Right lobe of liver (tissue), 6 donors: ENCODE data around the gene SNX21. TPM values are rescaled to one million over a fixed set of nuclear protein-coding genes. Genes with fewer than 3 reads are reported as not detected.

Experiments
- ATAC-seq, 4 donors: fragments of 200-7000 bp; cut with Tn5 transposase; one replicate each; pipeline ENCODE4 v1.9.1; 2020; ENCODE audit warnings: mild to moderate bottlenecking in 4 of 4, moderate library complexity in 4 of 4
- DNase-seq, 3 donors: peaks; one replicate each; pipeline ENCODE4 v3.0.0-alpha.2; 2020
- H3K27ac ChIP-seq, 3 donors: fragments of 200-600 bp; one replicate each; pipeline ENCODE4 v1.8.0; 2022
- H3K27me3 ChIP-seq, 2 donors: fragments of 200-600 bp; one replicate each; pipeline ENCODE4 v1.8.0; 2022
- H3K36me3 ChIP-seq, 4 donors: fragments of 200-600 bp; sonication (generic) in 1 of 4; one replicate each; pipeline versions ENCODE4 v1.5.1 to v1.8.0; 2017 to 2022; ENCODE audit warnings: control low read depth in 1 of 4
- H3K4me1 ChIP-seq, 4 donors: fragments of 200-600 bp; sonication (generic) in 1 of 4; one replicate each; pipeline versions ENCODE4 v1.5.1 to v1.8.0; 2017 to 2022; ENCODE audit warnings: control low read depth in 1 of 4
- H3K4me3 ChIP-seq, 3 donors: fragments of 200-600 bp; one replicate each; pipeline ENCODE4 v1.8.0; 2022
- H3K9me3 ChIP-seq, 4 donors: fragments of 200-600 bp; sonication (generic) in 1 of 4; one replicate each; pipeline versions ENCODE4 v1.5.1 to v1.8.0; 2017 to 2022; ENCODE audit warnings: control low read depth in 1 of 4
- CTCF ChIP-seq, 4 donors: fragments of 200-600 bp in 3 of 4; fragments of 450-650 bp in 1 of 4; IDR thresholded peaks; one replicate each; pipeline versions ENCODE4 v1.5.1 to v1.8.0; 2016 to 2022; ENCODE audit warnings: antibody characterized with exemption in 4 of 4, mild to moderate bottlenecking in 2 of 4
- POLR2A ChIP-seq: fragments of 450-650 bp; IDR thresholded peaks from one replicate; pipeline ENCODE4 v1.6.1; 2017; ENCODE audit warnings: antibody characterized with exemption, mild to moderate bottlenecking
- WGBS: methylation state at CpG from one replicate; pipeline ENCODE4 v1.1.6; 2018; ENCODE audit warnings: low coverage, low lambda C conversion rate; ENCODE audit not compliant: insufficient coverage; ENCODE audit errors: missing lambda C conversion rate; 5-methylcytosine and 5-hydroxymethylcytosine counted together
- intact Hi-C, 2 donors: fragments of 100-400 bp; cut with DNase I; formaldehyde crosslinking; loops; one replicate each; pipeline versions ENCODE4 v1.11.2 to v1.14.1; 2022
- total RNA-seq, 6 experiments: library from RNA; depleted of rRNA in 2 of 6; stranded (reverse); fragments of >200 nt in 2 of 6; fragmentation: NEBNext Ultra II Directional in 3 of 6; extraction: Animal tissue kit (Norgen Biotek cat#: 25700) in 3 of 6; gene quantifications; one replicate each; pipeline versions ENCODE4 v1.1.0 to v1.2.4, GENCODE V29; 2016 to 2023
- donor health status: DM: no; HTN: yes; CAD: no.
- donor health status: DM: no; HTN: no; CAD: no.
- donor health status: DM: no; HTN: no; CAD: no.
- donor health status: DM: no; HTN: yes; CAD: no.
- donor health status: DM: no; HTN: yes; CAD: no.

SNX21 gene
- total RNA-seq, 6 experiments from 2014 or later = 3.4 to 21.8 (median 6.8) TPM

- TF ChIP-seq CTCF (IDR thresholded peaks at IDR 0.05) = no peak
- TF ChIP-seq POLR2A = no peak
- Histone ChIP-seq H3K27me3 (no peaks in the 10 kb centered on the region), H3K4me3 (no peak overlapping the region), H3K27ac (no peak overlapping the region), H3K36me3 (peaks cover 0 to 54% (median 29%) of the 10 kb centered on the region in 4 donors), H3K9me3 (no peaks in the 10 kb centered on the region), H3K4me1 (peaks cover 0 to 6% (median 0%) of the 10 kb centered on the region in 4 donors)
- intact Hi-C loops = loop anchor here in 1 of 2 donors (10.0 kb wide), 1 partner anchor 144 kb away; no protein-coding TSS in a partner anchor
- ATAC-seq (no peak), DNase-seq (no peak)
- WGBS = 87% methylated on average over 8 of the region's 8 CpGs
Observed at GRCh38 chr20:45810191-45810970, 23.2 kb upstream of the SNX21 start.

GRCh38 chr20:45812157-45813005 is 21.2 kb upstream of the SNX21 start, which contains the start of gene UBE2C:
TSS of gene UBE2C (plus strand) at chr20:45812644. CDS start at chr20:45812696, 52 bp downstream.
- TF ChIP-seq CTCF (IDR thresholded peaks at IDR 0.05) = no peak
- TF ChIP-seq POLR2A = no peak
- Histone ChIP-seq H3K27me3 (no peaks in the 10 kb centered on the region), H3K4me3 (peak within 1 kb of the TSS; percentile 38 to 51 (median 40)), H3K27ac (no peak within 1 kb of the TSS), H3K9me3 (no peaks in the 10 kb centered on the region), H3K4me1 (peaks cover 0 to 6% (median 0%) of the 10 kb centered on the region in 4 donors), H3K36me3 (peaks cover 0 to 35% (median 18%) of the 10 kb centered on the region in 4 donors)
- WGBS = 9% methylated on average over 25 of the region's 65 CpGs
- DNase-seq (peak; percentile 93 to 96 (median 96)), ATAC-seq (peak; percentile 98 to 99 (median 98))
- intact Hi-C loops = loop anchor here in 1 of 2 donors (10.0 kb wide), 1 partner anchor 142 kb away; no protein-coding TSS in a partner anchor

GRCh38 chr20:45813006-45813340 is 20.6 kb upstream of the SNX21 start:
- intact Hi-C loops = loop anchor here in 1 of 2 donors (10.0 kb wide), 1 partner anchor 142 kb away; no protein-coding TSS in a partner anchor
- Histone ChIP-seq H3K4me3 (peak overlapping the region in 2 of 3 donors; percentile 40 to 51), H3K27ac (no peak overlapping the region), H3K36me3 (peaks cover 0 to 30% (median 15%) of the 10 kb centered on the region in 4 donors), H3K4me1 (peaks cover 0 to 6% (median 0%) of the 10 kb centered on the region in 4 donors), H3K27me3 (no peaks in the 10 kb centered on the region), H3K9me3 (no peaks in the 10 kb centered on the region)
- TF ChIP-seq POLR2A (no peak), CTCF (IDR thresholded peaks at IDR 0.05) (no peak)
- no peak for DNase-seq
- ATAC-seq = no peak
- WGBS = 9% methylated on average over 8 of the region's 11 CpGs

- 49% methylated on average over 7 of the region's 7 CpGs for WGBS
- Histone ChIP-seq H3K4me1 (peaks cover 0 to 6% (median 0%) of the 10 kb centered on the region in 4 donors), H3K27ac (no peak overlapping the region), H3K9me3 (no peaks in the 10 kb centered on the region), H3K27me3 (no peaks in the 10 kb centered on the region), H3K36me3 (peaks cover 0 to 27% (median 12%) of the 10 kb centered on the region in 4 donors), H3K4me3 (no peak overlapping the region)
- intact Hi-C loops = loop anchor here in 1 of 2 donors (10.0 kb wide), 1 partner anchor 141 kb away; no protein-coding TSS in a partner anchor
- no peak for DNase-seq
- no peak for ATAC-seq
- TF ChIP-seq POLR2A = no peak
- no peak for TF ChIP-seq CTCF (IDR thresholded peaks at IDR 0.05)
Observed at GRCh38 chr20:45813489-45813888, 20.1 kb upstream of the SNX21 start.
